GM13976 (cell line): ENCODE results near the gene FNBP1.

Source experiments
- DNase-seq: peaks from one replicate; pipeline ENCODE4 v3.0.0; 2012; ENCODE audit warnings: low spot score
- in situ Hi-C: fragments of 300-500 bp; cut with MboI; formaldehyde crosslinking; loops from one replicate; pipeline ENCODE4 v1.12.0; 2022; ENCODE audit warnings: low sequenced_read_pairs, mixed read lengths, inconsistent platforms; ENCODE audit not compliant: unreplicated experiment
- TF ChIP-seq, protein P1 (sequence below): IDR thresholded peaks from 2 replicates; pipeline ENCODE4 v1.5.1; 2012; ENCODE audit warnings: borderline replicate concordance, mild to moderate bottlenecking; ENCODE audit not compliant: insufficient read depth; ENCODE audit errors: extremely low read depth, missing control alignments, control extremely low read depth

FNBP1 gene

GRCh38 chr9:130072515-130073235, 29.7 kb upstream of the FNBP1 start:
- DNase-seq: peak; percentile 50
- in situ Hi-C loops: no loop called here
- TF ChIP-seq, protein P1, sequence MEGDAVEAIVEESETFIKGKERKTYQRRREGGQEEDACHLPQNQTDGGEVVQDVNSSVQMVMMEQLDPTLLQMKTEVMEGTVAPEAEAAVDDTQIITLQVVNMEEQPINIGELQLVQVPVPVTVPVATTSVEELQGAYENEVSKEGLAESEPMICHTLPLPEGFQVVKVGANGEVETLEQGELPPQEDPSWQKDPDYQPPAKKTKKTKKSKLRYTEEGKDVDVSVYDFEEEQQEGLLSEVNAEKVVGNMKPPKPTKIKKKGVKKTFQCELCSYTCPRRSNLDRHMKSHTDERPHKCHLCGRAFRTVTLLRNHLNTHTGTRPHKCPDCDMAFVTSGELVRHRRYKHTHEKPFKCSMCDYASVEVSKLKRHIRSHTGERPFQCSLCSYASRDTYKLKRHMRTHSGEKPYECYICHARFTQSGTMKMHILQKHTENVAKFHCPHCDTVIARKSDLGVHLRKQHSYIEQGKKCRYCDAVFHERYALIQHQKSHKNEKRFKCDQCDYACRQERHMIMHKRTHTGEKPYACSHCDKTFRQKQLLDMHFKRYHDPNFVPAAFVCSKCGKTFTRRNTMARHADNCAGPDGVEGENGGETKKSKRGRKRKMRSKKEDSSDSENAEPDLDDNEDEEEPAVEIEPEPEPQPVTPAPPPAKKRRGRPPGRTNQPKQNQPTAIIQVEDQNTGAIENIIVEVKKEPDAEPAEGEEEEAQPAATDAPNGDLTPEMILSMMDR: no peak

GRCh38 chr9:130069048-130069447, 26.1 kb upstream of the FNBP1 start:
- DNase-seq: no peak
- TF ChIP-seq, protein P1: no peak
- in situ Hi-C loops: no loop called here

- DNase-seq: no peak
- in situ Hi-C loops: no loop called here
- TF ChIP-seq, protein P1: no peak
These were observed 21.6 kb upstream of the FNBP1 start for GRCh38 chr9:130064621-130065020.

GRCh38 chr9:130062750-130063149, 19.8 kb upstream of the FNBP1 start:
- TF ChIP-seq, protein P1: no peak
- no peak for DNase-seq
- in situ Hi-C loops: no loop called here

- TF ChIP-seq, protein P1: no peak
- no peak for DNase-seq
- in situ Hi-C loops: no loop called here
These were observed 17.3 kb upstream of the FNBP1 start for GRCh38 chr9:130060296-130060695.

GRCh38 chr9:130058887-130059286, 15.9 kb upstream of the FNBP1 start:
- TF ChIP-seq, protein P1: no peak
- DNase-seq: no peak
- in situ Hi-C loops: no loop called here
